Umbilical cord (tissue), 1 donor: ENCODE data around the gene CYP4F2. TPM values are rescaled to one million over a fixed set of nuclear protein-coding genes. Genes with fewer than 3 reads are reported as not detected.

Source experiments
- total RNA-seq: library from RNA; depleted of rRNA; stranded (reverse); fragments of >200 nt; gene quantifications from one replicate; pipeline ENCODE4 v1.2.3, GENCODE V29; 2014; ENCODE audit warnings: low replicate concordance; ENCODE audit not compliant: insufficient read depth

CYP4F2 gene
- total RNA-seq, 1 donor from 2014 or later: not detected

Other genes starting within 250 kb of the CYP4F2 start
- gene CYP4F12, start 225.0 kb downstream of the CYP4F2 start, total RNA-seq: 9.6 TPM
- 1.9 TPM for gene OR10H2, start 170.1 kb downstream of the CYP4F2 start, total RNA-seq
- not detected for gene OR10H3, start 160.1 kb downstream of the CYP4F2 start, total RNA-seq
- gene OR10H5, start 110.4 kb downstream of the CYP4F2 start, total RNA-seq: 0.24 TPM
- gene OR10H1, start 82.4 kb downstream of the CYP4F2 start, total RNA-seq: 2.6 TPM
- gene CYP4F11, start 36.5 kb upstream of the CYP4F2 start, total RNA-seq: 0.24 TPM
- 0.96 TPM for gene OR10H4, start 50.9 kb upstream of the CYP4F2 start, total RNA-seq
- gene TPM4, start 178.4 kb upstream of the CYP4F2 start, total RNA-seq: 700 TPM
- gene RAB8A, start 213.8 kb upstream of the CYP4F2 start, total RNA-seq: 34.4 TPM
- gene HSH2D, start 245.6 kb upstream of the CYP4F2 start, total RNA-seq: 1.7 TPM